Large intestine (tissue), 3 donors: ENCODE results near the gene AFAP1L2. TPM values are rescaled to one million over a fixed set of nuclear protein-coding genes. Genes with fewer than 3 reads are reported as not detected.

Experiments
- DNase-seq, 2 donors: peaks; one replicate each; pipeline versions ENCODE4 v3.0.0 to v3.0.0-alpha.2; 2013
- H3K27ac ChIP-seq: one replicate; pipeline ENCODE4 v1.5.1; 2013; ENCODE audit warnings: low read length
- H3K27me3 ChIP-seq: 2 replicates; pipeline ENCODE4 v1.6.1; 2013; ENCODE audit warnings: low read length; ENCODE audit not compliant: control insufficient read depth, insufficient read depth
- H3K36me3 ChIP-seq: 2 replicates; pipeline ENCODE4 v1.6.1; 2013; ENCODE audit warnings: low read length; ENCODE audit not compliant: control insufficient read depth, insufficient read depth
- H3K4me1 ChIP-seq: one replicate; pipeline ENCODE4 v1.6.1; 2013; ENCODE audit warnings: low read length; ENCODE audit not compliant: control insufficient read depth, insufficient read depth
- H3K4me3 ChIP-seq: one replicate; pipeline ENCODE4 v1.5.1; 2013; ENCODE audit warnings: low read length
- H3K9me3 ChIP-seq: one replicate; pipeline ENCODE4 v1.6.1; 2013; ENCODE audit warnings: mild to moderate bottlenecking, low read depth, low read length, moderate library complexity; ENCODE audit not compliant: control insufficient read depth
- WGBS: methylation state at CpG from one replicate; pipeline ENCODE4 v1.1.5; 2013; ENCODE audit warnings: low lambda C conversion rate; ENCODE audit not compliant: insufficient coverage; 5-methylcytosine and 5-hydroxymethylcytosine counted together
- polyA plus RNA-seq: library from polyadenylated mRNA; unstranded; fragments of 120-200 nt; gene quantifications from one replicate; pipeline ENCODE4 v1.2.1, GENCODE V29; 2013

AFAP1L2 gene
- polyA plus RNA-seq, 1 donor: 12.0 TPM

DNA sequence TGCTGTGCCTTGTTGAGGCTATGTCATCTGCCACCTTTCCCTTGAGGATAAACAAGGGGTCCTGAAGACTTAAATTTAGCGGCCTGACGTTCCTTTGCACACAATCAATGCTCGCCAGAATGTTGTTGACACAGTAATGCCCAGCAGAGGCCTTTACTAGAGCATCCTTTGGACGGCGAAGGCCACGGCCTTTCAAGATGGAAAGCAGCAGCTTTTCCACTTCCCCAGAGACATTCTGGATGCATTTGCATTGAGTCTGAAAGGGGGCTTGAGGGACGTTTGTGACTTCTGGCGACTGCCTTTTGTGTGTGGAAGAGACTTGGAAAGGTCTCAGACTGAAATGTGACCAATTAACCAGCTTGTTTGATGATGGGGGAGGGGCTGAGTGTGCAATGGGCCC is 112.8 kb downstream of the AFAP1L2 start:
- Histone ChIP-seq H3K4me3 (no peak overlapping the region), H3K36me3 (peaks cover 13% of the 10 kb centered on the region), H3K27me3 (no peaks in the 10 kb centered on the region), H3K27ac (no peak overlapping the region), H3K9me3 (peaks cover 8% of the 10 kb centered on the region), H3K4me1 (no peaks in the 10 kb centered on the region)
- no CpG with 5 or more reads among the region's 8 CpGs for WGBS
- DNase-seq: no peak

- peaks cover 9% of the 10 kb centered on the region for H3K36me3 ChIP-seq
- H3K4me1 ChIP-seq: no peaks in the 10 kb centered on the region
- H3K9me3 ChIP-seq: peaks cover 10% of the 10 kb centered on the region
- WGBS: no CpG with 5 or more reads among the region's 7 CpGs
- H3K27ac ChIP-seq: no peak overlapping the region
- no peaks in the 10 kb centered on the region for H3K27me3 ChIP-seq
- DNase-seq: no peak
- no peak overlapping the region for H3K4me3 ChIP-seq
These were observed 113.2 kb downstream of the AFAP1L2 start for GRCh38 chr10:114291076-114291475.

DNA sequence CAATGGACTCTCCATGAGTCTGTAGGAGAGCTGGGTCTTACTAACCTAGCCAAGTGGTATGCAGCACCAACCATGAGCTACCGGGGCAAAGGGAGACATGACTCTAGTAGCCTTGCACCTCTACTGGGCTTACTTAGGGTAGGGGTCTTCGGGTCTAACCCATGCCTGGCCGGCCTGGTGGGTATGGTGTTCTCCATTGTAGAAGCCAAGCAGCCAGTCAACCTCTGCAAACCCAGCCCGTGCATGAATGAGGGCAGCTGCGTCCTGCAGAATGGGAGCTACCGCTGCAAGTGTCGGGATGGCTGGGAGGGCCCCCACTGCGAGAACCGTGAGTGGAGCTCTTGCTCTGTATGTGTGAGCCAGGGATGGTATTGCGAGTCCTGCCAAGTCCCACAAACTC is 114.3 kb downstream of the AFAP1L2 start:
- Histone ChIP-seq H3K27me3 (no peaks in the 10 kb centered on the region), H3K27ac (no peak overlapping the region), H3K4me3 (no peak overlapping the region), H3K9me3 (peaks cover 5% of the 10 kb centered on the region), H3K4me1 (no peaks in the 10 kb centered on the region), H3K36me3 (peaks cover 6% of the 10 kb centered on the region)
- no CpG with 5 or more reads among the region's 10 CpGs for WGBS
- DNase-seq: no peak

DNA sequence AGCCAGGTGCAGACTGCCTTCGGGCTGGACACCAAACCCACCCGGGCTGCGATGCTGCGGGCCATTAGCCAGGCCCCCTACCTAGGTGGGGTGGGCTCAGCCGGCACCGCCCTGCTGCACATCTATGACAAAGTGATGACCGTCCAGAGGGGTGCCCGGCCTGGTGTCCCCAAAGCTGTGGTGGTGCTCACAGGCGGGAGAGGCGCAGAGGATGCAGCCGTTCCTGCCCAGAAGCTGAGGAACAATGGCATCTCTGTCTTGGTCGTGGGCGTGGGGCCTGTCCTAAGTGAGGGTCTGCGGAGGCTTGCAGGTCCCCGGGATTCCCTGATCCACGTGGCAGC is 115.2 kb downstream of the AFAP1L2 start:
- peaks cover 5% of the 10 kb centered on the region for H3K9me3 ChIP-seq
- H3K27ac ChIP-seq: no peak overlapping the region
- H3K4me3 ChIP-seq: no peak overlapping the region
- H3K27me3 ChIP-seq: no peaks in the 10 kb centered on the region
- H3K4me1 ChIP-seq: no peaks in the 10 kb centered on the region
- peaks cover 6% of the 10 kb centered on the region for H3K36me3 ChIP-seq
- DNase-seq: no peak
- no CpG with 5 or more reads among the region's 16 CpGs for WGBS

GRCh38 chr10:114288424-114289095 is 115.7 kb downstream of the AFAP1L2 start:
- Histone ChIP-seq H3K27ac (no peak overlapping the region), H3K36me3 (peaks cover 6% of the 10 kb centered on the region), H3K4me1 (no peaks in the 10 kb centered on the region), H3K27me3 (no peaks in the 10 kb centered on the region), H3K4me3 (no peak overlapping the region), H3K9me3 (peaks cover 5% of the 10 kb centered on the region)
- no peak for DNase-seq
- 20% methylated on average over 1 of the region's 11 CpGs for WGBS

GRCh38 chr10:114286921-114287320 is 117.4 kb downstream of the AFAP1L2 start:
- no peak overlapping the region for H3K27ac ChIP-seq
- 90% methylated on average over 3 of the region's 8 CpGs for WGBS

GRCh38 chr10:114285961-114286441 is 118.3 kb downstream of the AFAP1L2 start:
- no CpG with 5 or more reads among the region's 31 CpGs for WGBS
- Histone ChIP-seq H3K36me3 (peaks cover 3% of the 10 kb centered on the region), H3K27ac (no peak overlapping the region), H3K27me3 (no peaks in the 10 kb centered on the region), H3K4me3 (no peak overlapping the region), H3K9me3 (peaks cover 5% of the 10 kb centered on the region), H3K4me1 (no peaks in the 10 kb centered on the region)
- DNase-seq: no peak

More at GRCh38 chr10:114286921-114287320, 117.4 kb downstream of the AFAP1L2 start:
- no peak for DNase-seq
- Histone ChIP-seq H3K9me3 (peaks cover 5% of the 10 kb centered on the region), H3K4me1 (no peaks in the 10 kb centered on the region), H3K27me3 (no peaks in the 10 kb centered on the region), H3K4me3 (no peak overlapping the region), H3K36me3 (peaks cover 6% of the 10 kb centered on the region)

DNA sequence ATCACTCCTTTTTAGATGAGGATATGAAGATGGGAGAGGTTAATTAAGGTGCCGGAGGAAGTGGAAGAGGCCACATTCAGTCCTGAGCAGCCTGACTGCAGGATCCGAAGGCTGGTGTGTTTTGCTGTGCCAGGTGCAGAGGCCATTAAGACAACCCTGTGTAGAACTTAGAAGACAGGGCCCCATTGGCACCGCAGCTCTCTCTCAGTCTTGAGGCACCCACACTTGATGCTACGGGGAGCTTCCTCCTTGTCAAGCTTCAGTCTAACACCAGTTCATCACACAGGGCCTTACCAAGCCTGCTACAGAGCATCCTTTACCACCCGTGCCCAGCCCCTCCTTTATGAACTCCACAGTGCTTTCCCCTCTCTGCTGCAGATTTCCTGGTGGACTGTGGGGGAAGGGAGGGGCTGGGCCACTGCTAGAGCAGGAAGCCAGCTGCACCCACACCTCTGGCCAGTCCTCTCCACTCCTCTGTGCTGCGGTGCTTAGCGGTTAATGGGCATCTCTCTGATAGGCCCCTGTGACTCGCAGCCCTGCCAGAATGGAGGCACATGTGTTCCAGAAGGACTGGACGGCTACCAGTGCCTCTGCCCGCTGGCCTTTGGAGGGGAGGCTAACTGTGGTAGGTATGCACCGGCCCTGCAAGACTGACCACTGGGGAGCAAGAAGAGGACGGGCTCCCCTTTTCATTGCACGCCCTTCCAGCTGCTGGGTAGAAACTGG is 119.8 kb downstream of the AFAP1L2 start:
- no peak for DNase-seq
- Histone ChIP-seq H3K4me1 (no peaks in the 10 kb centered on the region), H3K27me3 (no peaks in the 10 kb centered on the region), H3K36me3 (no peaks in the 10 kb centered on the region), H3K9me3 (peaks cover 5% of the 10 kb centered on the region), H3K4me3 (no peak overlapping the region), H3K27ac (no peak overlapping the region)
- no CpG with 5 or more reads among the region's 13 CpGs for WGBS

GRCh38 chr10:114283535-114284234 is 120.6 kb downstream of the AFAP1L2 start:
- WGBS: 100% methylated on average over 1 of the region's 6 CpGs
- no peaks in the 10 kb centered on the region for H3K36me3 ChIP-seq
- no peak overlapping the region for H3K4me3 ChIP-seq
- no peaks in the 10 kb centered on the region for H3K4me1 ChIP-seq
- no peaks in the 10 kb centered on the region for H3K27me3 ChIP-seq
- DNase-seq: no peak
- H3K27ac ChIP-seq: no peak overlapping the region
- H3K9me3 ChIP-seq: peaks cover 5% of the 10 kb centered on the region

- Histone ChIP-seq H3K9me3 (peaks cover 5% of the 10 kb centered on the region), H3K4me3 (no peak overlapping the region), H3K4me1 (no peaks in the 10 kb centered on the region), H3K27ac (no peak overlapping the region), H3K27me3 (no peaks in the 10 kb centered on the region), H3K36me3 (no peaks in the 10 kb centered on the region)
- no CpG with 5 or more reads among the region's 10 CpGs for WGBS
- no peak for DNase-seq
These were observed 121.2 kb downstream of the AFAP1L2 start for GRCh38 chr10:114283091-114283490.
